Germinal center (tissue), 1 donor: Measurements from ENCODE around the gene PIKFYVE.
"Not testable (repeated sequence)": the region's sequence is repeated elsewhere in the genome, so short reads cannot be mapped to it uniquely, and the experiment has no call there.

Source experiments
- DNase-seq: peaks from one replicate; pipeline ENCODE4 v3.0.0; 2012; ENCODE audit warnings: mixed read lengths, low spot score

PIKFYVE gene

DNA sequence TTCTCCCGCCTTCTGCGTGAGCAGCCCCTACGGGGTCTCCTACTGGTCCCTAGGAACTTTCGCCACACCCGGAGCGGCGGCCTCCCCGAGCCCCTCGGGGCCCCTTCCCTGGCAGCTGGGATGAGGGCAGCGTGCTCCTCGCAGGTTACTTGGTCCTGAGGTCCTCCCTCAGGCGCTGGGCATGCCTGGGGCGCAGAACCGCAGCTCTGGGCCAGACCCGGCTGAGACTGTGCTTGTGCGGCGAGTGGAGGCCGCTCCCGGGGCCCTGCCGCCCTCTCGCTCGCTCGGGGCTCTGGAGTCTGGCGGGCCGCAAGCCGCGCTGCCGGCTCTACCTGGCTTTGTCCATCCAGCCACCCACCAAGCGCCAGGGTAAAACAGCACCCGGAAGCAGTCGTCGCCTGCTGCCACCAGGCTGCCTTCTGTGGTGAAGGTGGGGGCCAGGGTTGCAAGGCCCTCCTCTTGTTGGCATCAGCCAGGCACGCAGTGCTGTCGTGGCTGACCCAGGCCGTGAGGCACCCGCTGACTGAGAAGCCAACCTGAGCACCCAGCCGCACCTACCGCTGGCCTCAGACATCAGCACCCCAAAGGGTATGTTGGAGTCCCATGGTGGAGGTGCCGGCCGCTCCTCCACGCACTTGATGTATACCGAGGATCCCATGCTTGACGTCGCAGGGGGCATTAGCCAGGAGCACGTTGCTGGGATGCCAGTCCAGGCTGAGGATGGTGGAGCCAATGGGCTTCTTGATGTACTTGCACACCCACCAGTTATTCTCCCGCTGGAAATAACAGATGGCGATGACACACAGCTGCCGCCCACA, 94.4 kb downstream of the PIKFYVE start:
- DNase-seq = no peak

DNA sequence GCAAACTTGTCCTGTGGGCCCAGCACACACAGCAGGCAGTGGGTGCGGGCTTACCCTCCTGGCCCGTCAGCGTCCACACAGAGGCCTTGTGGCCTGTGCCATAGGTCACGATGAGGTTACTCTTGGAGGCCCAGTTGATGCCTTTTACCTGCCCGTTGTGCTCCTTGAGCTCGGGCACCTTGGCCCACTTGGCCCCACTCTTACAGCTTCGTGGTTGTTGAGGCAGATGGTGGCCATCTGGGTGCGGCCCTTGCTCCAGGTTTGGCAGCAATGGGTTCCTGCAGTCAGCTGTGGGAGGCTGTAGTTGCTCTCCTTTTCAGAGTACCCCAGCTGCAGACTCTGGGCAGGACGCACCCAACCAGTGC, 95.0 kb downstream of the PIKFYVE start:
- DNase-seq = peak; percentile 8

DNA sequence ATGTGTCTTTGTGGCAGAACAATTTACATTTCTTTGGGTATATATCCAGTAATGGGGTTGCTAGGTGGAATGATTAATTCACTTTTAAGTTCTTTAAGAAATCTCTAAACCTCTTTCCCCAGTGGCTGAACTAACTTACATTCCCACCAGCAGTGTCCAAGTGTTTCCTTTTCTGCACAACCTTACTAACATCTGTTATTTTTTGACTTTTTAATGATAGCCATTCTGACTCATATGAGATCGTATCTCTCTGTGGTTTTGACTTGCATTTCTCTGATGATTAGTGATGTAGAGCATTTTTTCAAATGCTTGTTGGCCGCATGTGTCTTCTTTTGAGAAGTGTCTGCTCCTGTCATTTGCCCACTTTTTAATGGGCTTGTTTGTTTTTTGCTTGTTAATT, 97.4 kb downstream of the PIKFYVE start:
- DNase-seq = no peak

DNA sequence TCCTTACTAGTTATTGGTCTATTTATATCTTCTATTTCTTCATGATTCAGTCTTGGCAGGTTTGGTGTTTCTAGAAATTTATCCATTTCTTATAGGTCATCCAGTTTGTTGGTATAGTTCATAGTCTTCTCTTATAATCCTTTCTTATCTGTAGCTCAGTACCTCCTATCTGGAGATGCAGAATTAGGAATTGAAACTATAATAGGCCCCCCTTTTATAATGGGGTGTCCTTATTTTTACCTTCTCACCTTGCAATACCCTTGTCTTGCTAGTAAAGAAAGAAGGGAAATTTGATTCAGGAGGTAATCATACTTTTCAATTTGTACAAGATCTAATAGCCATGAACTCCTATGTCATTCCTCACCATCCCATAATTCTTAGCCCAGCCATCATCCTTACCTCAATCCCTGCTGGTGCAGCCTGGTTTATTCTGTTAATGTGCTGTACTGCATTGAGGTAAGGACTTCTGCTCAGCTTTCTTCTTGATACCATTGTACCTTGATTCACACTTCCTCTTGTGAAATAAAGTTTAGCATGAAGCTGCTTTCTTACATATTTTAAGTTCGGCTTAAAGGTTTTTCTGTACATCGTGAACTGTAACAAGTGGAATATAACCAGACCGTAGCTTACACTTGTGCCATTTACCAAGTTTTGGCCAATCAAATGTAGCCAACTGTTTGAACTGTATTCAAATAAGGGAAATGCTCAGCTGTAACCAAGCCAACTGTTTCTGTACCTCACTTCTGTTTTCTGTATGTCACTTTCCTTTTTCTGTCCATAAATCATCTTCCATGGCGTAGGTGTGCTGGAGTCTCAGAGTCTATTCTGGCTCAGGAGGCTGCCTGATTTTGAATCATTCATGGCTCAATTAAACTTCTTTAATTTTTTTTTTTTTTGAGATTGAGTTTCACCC, 100.4 kb downstream of the PIKFYVE start:
- peak; percentile 65 for DNase-seq

DNA sequence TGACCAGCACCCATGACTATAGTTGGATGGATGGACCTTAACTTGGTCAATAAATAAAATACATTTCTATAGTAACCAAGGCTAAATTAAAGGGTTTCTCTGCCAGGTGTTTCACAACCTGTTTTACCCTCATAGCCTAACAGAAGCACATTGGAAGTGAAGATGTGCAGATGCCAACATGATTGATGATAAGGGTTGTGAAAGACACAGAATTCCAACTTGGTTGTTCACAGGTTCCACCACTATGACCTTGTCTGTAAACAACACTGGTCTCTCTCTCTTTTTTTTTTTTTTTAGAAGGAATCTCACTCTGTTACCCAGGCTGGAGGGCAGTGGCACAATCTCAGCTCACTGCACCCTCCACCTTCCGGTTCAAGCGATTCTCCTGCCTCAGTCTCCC, 103.0 kb downstream of the PIKFYVE start:
- no peak for DNase-seq

DNA sequence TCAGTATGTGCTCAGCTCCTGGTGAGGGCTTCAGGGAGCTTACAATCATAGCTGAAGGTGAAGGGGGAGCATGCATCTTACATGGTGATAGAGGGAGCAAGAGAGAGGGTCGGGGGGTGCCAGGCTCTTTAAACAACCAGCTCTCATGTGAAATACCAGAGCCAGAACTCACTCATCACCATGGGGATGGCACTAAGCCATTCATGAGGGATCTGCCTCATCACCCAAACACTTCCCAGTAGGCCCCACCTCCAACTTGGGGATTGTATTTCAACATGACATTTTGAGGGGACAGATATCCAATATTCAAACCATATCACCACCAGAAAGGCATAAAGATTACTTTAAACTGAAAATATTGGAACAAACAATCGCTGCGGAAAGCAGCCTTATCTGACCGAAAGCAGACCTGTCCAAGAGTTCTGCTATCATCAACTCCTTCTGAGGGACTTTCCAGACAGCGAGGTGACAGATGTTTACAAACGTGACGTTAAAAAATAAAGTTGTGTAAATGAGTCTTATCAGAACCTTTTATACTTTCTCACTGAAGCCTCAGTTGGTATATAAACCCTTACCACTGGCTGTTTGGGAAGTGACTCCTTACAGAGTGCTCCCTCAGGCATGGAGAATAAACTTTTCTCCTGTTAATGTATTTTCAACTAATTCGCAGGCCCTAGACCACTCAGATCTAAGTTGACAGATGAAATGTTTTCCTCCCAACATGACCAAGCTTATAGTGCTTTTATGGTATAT, 105.0 kb downstream of the PIKFYVE start:
- DNase-seq = no peak

DNA sequence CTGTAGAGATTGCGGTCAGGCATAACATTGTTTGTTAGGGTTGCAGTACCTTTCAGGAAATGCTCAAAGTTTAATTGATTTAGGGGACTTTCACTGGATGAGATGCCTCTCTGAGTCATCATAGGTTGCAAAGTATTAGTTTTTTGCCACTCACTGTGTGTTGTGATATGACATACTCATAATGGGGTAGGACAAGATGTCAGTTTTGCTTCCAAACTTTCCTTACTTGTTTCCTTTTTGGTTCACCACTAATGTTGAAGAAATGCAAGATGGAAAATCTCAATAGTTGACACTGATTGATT, 105.5 kb downstream of the PIKFYVE start:
- DNase-seq = no peak

DNA sequence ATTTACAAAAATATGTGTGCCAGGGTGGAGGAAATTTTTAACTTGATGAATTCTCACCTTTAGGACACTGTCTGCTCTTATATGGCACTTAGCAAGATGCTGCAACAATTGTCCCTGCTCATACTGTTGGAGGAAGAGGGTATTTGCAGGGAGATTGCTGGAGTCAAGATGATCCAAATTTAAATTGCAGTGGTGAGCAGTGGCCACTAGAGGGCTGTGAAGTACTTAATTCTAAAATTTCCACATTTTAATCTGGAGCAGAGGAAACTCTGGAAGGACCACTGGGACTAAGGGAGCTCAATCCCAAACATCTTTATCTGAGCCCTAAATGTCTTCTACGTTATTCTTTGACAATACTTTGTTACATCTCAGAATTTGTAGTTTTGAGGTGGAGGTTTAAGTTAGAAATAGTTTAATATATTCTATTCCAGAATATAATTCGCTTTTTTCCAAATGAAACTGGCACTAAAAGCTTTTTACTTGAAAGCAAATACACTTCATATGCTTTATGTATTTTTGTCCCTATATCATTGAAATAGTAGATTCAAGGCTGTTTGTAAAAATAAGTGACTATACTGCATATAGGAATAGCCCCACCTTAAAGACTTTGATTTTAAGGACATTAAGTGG, 107.5 kb downstream of the PIKFYVE start:
- DNase-seq = peak; percentile 51

DNA sequence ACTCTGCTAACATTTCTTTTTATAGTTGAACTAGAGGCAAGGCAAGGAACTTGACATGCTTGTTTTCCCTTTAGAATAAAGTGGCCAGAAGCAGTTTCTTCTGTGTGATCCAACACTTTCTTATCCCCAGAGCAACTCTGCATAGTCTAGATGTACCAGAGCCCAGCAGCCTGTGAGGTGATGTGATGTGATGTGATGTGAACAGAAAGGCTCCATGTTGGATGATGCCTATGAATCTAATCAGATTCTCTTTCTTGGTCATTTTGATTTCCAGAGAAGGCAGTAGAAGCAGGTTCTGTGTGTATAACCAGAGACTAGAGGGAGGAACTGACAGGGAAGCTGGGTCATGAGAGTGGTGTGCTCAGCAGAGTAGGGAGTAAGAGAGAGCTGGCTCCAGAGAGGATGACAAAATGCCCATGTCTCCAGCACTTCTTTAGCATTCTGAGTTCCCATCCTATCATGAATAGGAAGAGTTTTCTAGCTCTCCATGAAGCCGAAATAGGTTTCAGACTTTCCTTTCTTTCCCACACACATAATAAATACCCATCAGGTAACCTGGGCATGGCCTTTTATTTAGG, 109.5 kb downstream of the PIKFYVE start:
- no peak for DNase-seq

DNA sequence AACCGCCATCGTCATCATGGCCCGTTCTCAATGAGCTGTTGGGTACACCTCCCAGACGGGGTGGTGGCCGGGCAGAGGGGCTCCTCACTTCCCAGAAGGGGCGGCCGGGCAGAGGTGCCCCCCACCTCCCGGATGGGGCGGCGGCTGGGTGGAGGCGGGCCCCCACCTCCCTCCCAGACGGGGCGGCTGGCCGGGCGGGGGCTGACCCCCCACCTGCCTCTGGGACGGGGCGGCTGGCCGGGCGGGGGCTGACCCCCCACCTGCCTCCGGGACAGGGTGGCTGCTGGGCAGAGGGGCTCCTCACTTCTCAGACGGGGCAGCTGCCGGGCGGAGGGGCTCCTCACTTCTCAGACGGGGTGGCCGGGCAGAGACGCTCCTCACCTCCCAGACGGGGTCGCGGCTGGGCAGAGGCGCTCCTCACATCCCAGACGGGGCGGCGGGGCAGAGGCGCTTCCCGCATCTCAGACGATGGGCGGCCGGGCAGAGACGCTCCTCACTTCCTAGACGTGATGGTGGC, 111.3 kb downstream of the PIKFYVE start:
- DNase-seq = not testable (repeated sequence)

DNA sequence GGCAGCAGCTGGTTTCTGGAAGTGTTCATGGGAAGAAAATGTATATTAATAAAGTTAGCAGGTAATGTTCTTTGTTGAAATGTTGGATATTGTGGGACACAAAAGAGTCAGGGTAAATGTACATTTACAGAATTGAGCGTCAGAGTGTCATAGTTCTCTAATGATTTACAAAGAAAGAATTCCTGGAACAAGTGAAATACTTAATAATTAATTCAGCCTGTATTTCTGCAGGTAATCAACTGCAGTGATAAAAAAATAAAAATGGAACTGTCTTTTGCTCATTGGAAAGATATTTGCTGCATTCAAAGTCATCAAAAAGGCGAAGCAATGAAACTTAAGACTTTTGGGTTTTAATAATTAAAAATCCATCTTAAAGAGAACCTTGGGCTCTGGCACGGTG, 113.1 kb downstream of the PIKFYVE start:
- no peak for DNase-seq

DNA sequence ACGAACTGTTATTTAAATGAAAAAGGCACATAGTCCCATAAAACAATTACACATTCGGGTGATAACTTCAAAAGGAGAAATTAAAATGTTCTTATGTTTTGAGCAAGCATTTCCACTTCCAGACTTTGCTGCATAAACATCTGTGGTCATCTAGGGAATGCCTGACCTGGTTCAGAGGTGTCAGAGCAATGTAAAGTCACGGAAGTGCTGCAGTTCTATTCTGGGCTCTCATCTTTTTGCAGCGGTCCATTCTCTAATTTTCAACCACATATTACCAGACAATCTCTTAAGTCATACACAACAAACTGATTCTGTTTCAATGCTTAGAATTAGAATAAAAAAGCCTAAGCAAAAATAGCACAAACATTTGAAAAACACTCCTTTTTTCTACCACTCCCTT, 118.6 kb downstream of the PIKFYVE start:
- DNase-seq = no peak

DNA sequence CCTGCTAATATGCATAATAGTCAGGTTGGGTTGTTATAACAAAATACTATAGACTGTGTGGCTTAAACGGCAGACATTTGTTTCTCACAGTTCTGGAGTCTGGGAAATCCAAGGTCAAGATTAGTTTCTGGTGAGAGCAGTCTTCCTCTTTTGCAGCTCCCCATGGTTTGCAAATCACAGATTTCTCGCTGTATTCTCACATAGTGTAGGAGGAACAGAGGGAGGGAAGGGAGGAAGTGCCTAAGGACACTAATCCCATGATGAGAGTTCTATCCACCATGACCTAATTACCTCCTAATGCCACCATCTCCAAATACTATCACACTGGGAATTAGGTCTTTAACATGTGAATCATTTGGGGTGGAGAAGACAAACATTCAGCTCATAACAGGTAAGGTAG, 120.5 kb downstream of the PIKFYVE start:
- no peak for DNase-seq

DNA sequence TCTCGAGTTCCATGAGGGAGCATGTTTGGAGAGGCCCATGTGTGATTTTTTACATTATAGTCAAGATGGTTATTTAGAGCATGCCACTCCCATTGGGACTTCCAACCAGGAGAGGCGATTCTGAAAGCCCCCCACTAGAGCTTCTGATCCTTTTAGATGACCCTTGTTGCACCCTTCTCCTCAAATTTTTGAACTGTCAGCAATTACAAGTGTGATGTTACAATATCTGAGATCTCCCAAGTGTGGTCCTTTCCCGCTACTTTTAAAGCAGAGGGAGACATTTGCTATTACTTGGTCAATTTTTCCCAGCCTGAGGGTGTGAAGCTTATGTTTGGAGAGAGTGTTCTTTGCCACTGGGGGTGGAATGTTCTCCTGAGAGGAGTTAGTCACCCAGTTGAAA, 123.9 kb downstream of the PIKFYVE start:
- DNase-seq = no peak

DNA sequence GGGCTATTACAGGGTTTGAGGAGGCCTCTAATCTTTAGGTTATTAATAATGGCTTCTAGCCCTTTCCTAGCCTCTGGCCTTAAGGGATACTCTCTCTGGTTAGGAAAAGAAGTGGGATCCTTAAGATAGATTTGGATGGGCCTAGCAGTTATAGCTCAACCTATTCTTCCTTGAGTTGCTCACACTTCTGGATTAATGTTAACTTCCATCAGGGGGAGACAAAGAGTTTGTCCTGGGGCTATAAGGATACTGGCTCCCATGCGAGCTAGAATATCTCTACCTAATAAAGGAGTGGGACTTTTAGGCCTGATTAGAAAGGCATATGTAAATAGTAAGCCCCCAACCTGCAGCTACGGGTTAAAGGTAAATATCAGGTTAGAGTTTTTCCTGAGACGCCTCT, 126.2 kb downstream of the PIKFYVE start:
- DNase-seq = no peak

DNA sequence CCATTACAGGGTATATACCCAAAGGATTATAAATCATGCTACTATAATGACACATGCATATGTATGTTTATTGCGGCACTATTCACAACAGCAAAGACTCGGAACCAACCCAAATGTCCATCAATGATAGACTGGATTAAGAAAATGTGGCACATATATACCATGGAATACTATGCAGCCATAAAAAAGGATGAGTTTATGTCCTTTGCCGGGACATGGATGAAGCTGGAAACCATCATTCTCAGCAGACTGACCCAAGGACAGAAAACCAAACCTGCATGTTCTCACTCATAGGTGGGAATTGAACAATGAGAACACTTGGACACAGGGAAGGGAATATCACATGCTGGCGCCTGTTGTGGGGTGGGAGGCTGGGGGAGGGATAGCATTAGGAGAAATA, 130.7 kb downstream of the PIKFYVE start:
- DNase-seq = not testable (repeated sequence)

DNA sequence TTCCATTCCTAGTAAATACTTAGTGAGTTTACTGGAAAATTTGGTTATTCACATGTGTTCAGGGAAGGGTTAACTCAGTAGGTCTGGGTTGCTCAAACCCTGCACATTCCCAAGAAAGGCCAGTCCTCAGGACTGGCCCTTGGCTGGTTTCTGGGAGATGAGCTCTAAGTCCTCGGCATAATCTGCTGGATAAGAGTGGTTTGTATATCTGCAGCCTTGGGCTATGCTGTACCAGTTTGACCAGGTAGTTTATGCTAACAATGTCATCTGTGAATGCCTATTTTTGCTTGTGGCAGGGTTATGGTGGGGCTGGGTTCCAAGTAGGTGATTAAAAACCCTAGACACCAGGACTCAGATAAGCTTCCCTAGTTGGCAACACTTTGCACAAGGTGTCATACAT, 133.1 kb downstream of the PIKFYVE start:
- DNase-seq = no peak

DNA sequence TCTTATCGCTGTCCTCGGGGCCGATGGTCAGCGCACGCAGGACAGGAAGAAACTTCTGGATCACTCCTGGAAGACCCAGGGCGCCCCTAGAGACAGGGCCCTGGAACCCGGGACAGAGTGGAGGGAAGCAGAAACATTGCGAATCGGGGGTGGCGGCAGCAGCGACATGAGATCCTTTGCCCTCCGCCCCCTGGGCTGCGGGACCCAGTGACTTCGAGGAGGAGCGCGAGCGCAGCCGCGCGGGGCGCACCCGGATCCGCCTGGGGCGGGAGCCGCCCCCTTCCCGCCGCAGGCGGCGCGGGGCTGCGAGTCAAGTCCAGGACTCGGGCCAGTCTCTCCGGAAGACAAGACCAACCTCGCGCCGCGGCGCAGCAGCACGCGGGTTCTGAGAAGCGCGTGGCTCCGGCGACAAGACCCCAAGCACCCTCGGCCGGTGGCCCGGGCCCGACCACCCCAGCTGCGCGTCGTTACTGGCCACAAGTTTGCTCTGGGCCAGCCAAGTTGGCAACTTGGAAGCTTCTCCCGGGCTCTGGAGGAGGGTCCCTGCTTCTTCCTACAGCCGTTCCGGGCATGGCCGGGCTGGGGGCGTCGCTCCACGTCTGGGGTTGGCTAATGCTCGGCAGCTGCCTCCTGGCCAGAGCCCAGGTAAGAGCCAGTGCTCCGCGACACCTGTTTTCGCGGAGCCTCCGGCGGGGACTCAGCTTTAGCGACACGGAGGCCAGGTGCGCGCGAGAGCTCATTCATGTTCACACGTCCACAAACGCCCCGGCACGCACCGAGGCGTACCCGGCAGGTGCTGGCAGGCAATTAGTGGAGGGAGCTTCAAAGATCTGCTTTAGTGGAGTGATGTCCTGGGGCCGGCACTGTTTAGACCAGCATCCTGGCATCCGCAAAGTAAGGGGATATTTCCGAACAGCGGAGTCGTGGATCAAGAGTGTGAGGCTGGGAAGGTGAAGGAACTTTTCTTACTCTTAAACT, 140.7 kb downstream of the PIKFYVE start, which contains the start of gene PTH2R:
Gene PTH2R (plus strand): TSS at position 319 of the 978 bp plus-strand sequence. CDS start 252 bp downstream, at position 571.
- no peak for DNase-seq

DNA sequence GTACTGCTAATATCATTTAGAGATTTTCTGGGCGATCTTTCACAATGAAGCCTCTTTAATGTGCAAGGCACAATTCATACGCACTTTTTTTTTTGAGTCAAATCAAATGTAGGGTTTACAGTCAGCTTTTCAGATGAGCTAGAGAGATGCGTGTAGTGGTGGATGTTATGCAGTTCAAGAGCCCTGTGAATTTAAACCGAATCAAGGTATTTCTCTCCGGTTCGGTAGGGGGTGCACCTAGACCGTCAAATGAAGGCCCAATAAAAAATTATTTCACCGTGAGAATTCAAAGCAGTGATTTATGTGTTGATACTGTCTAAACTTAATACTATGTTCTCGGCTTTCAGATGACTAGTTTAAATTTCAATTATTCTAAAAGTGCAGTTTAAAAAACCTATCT, 141.6 kb downstream of the PIKFYVE start:
- DNase-seq = no peak
